HG03039 (cell line): ENCODE measurements around the gene EXOSC1.
"Not testable (repeated sequence)": the region's sequence is repeated elsewhere in the genome, so short reads cannot be mapped to it uniquely, and the experiment has no call there.

Source experiments
- ATAC-seq: cut with Tn5 transposase; IDR thresholded peaks from one replicate; pipeline ENCODE4 v1.9.1; 2021; ENCODE audit warnings: mild to moderate bottlenecking, moderate library complexity; ENCODE audit not compliant: unreplicated experiment

Gene EXOSC1

DNA sequence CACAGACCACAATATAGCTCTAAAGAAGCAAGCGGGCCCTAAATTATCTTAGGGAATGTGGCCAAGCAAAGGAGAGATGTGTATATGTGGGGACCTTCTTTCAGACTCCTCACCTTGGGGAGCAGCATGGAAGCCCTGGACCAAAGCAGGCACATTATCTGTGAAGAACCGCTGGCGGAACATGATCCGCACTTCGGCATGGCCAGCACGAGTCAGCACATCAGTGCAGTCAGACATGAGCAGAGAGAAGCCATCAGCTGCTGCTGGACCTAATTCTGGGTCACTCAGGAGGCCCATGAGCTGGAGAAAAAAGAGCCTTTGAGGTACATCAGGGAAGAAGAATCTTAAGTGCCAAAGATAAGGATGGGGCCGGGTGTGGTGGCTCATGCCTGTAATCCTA is 14.1 kb upstream of the EXOSC1 start:
- no peak for ATAC-seq

DNA sequence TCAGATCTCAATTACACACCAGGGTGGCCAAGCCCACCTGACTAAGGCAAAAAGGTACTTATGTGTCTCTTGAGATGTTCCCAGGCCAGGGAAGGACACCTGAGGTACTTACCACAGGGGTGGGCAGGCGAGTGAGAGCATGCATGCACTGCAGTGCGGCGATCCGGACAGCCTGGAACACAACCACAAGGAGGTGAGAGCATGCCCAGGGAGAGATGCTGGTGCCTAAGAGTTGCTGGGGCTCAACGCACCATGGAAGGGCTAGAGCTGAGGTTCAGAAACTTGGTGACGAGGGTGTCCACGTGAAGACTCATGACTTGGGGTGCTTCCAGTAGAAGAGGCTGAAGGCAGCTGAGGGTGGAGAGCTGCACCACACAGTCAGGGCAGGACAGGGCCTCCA is 13.3 kb upstream of the EXOSC1 start:
- no peak for ATAC-seq

- no peak for ATAC-seq
These were observed 10.9 kb upstream of the EXOSC1 start for GRCh38 chr10:97456686-97457065.

DNA sequence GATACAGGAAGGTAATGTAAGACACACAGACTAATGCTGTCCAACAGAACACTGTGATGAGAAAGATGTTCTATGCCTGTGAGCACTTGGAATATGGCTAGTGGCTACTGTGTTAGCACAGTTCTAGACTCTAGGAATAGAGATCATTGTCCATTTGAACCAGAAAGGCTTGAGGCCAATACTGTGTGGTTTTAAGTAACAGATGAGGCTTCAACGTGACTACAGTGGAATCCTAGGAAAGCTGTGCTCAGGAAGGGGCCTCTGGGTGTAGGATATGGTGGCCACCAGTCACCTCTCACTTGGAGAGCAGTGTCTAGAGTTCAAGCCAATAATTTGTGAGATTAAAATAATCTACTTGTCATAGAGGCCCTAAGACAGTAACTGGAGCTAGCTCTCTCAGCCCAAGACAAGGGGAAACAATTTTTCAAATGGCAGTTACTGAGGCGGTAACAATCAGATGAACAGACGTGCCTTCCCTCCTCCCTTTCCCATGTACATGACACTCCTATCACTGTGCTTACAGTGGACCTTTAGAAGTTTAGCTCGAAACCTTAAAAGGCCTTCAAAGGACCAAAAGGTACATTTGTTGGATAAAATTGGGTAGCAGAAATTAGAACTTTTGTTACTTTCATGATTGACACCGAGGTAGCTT is 10.4 kb upstream of the EXOSC1 start:
- no peak for ATAC-seq

- ATAC-seq = no peak
These were observed 8.7 kb upstream of the EXOSC1 start for GRCh38 chr10:97454330-97455036.

DNA sequence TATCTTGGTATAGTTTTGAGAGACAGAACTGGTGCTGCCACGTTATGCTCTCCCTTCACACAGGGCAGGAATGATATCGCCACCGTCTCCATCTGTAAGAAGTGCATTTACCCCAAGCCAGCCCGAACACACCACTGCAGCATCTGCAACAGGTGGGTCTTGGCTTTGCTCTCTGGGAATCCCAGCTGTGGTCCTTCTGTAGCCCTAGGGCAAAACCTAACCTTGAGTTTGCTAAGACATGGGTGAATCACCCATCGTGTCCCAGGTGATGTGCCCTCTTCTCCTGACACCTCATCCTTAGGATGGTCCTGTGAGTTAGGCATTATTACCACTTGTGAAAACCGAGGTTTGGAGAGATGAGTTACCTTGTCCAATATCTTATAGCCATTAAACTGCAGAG is 6.5 kb upstream of the EXOSC1 start:
- ATAC-seq = no peak

- no peak for ATAC-seq
These were observed 5.8 kb upstream of the EXOSC1 start for GRCh38 chr10:97451605-97452004.

DNA sequence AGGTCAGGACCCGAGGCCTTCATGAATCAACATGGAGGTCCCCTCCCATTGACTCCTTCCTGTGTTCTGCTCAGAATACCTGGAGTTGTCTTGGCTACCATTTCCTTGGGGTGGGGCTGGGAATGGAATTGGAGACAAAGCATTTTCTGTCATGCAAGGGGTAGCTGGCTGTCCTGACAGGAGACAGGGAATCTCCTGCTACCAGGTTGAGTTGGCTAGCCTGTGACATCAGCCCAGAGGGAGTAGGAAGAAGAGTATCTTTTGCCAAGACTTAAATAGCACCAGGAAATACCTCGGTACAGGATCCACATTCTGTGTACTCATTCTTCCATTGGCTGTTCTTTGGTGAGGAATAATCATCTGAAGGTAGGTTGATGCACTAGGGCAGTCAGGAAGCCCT is 5.0 kb upstream of the EXOSC1 start:
- ATAC-seq = no peak

- no peak for ATAC-seq
These were observed 467 bp downstream of the EXOSC1 start for GRCh38 chr10:97445357-97445721.

DNA sequence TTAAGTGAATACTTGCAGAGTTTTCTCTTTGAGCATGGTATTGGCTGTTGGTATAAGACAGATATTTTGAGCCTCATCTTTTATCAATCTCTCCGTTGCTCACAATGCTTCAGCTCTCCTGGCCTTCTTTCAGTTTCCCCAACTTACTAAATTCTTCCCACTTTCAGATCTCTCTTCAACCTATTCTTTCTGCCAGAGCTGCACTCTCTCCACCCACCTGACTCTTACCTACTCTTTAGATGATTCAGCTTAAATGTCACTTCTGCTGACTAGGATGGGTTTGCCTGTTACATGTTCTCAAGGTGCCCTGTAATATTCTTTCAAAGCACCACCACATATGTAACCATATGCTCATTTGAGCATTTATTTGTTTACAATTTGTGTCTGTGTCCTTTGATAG is 1.6 kb downstream of the EXOSC1 start:
- ATAC-seq = no peak

- ATAC-seq = no peak
These were observed 3.5 kb downstream of the EXOSC1 start for GRCh38 chr10:97442277-97442676.

GRCh38 chr10:97435211-97435610 is 10.6 kb downstream of the EXOSC1 start:
- no peak for ATAC-seq

GRCh38 chr10:97434557-97434956 is 11.2 kb downstream of the EXOSC1 start:
- no peak for ATAC-seq

DNA sequence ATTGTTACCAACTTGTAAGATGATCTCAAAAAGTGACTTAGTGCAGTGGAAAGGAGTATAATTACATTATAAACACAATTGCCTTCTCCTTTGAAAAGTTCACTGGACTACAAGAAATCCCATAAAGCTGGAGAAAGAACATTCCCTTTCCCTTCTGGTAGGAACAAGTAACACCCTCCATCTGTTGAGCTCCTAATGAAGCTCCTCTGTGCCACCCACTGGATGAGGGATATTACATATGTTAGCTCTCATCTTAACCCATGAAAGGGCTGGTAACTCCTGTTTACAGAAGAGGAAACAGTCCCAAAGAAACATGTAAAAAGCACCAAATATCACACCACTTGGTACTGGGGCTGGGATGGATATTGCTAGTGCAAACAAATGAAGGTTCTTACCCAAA is 11.8 kb downstream of the EXOSC1 start:
- ATAC-seq = no peak

DNA sequence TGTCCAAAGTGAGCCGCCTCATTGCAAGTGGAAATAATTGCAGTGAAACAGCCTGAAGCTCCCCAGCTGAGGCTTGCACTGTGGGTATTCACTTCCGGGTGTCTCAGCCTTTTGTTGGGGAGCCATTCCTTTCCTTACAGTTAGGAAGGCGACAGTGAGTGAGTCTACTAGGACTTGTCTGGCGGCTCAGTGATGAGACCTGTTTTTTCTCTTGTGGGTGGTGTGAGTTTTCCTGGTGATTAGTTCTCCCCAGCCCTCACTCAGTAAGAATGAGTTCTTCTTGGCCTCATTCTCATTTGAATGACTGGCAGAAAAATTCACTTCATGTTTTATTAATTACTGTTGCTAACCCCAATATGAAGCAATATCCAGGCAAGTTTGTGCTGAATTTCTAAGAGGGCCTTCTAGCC is 17.2 kb downstream of the EXOSC1 start:
- no peak for ATAC-seq

DNA sequence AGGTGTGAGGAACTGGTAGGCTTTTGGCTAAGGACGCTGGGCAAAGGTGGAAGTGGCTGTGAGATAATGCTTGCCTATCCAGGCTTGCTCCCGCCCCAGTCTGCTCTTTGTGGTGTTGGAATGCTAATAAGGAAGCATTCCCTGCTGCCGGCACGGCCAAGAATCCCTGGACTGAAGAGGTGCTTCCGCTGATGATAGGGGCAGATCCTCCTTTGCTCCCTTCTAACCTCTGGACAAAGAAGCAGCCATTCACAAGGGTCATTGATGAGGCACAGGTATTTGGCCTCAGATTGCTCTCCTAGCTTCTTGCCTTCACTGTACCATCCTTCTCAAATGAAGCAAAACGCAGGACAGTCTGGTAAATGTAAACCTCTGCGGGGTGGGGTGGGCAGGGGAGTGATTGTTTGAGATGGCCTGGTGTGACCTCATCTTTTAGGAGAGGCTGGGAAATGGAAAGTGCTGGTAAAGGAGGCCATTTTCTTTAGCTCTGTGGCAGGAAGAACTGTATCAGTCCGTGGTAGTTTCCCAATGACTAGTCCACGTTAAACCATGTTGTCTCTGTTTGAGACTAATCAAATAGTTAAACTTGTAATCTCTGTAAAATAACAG is 18.1 kb downstream of the EXOSC1 start:
- ATAC-seq = no peak

DNA sequence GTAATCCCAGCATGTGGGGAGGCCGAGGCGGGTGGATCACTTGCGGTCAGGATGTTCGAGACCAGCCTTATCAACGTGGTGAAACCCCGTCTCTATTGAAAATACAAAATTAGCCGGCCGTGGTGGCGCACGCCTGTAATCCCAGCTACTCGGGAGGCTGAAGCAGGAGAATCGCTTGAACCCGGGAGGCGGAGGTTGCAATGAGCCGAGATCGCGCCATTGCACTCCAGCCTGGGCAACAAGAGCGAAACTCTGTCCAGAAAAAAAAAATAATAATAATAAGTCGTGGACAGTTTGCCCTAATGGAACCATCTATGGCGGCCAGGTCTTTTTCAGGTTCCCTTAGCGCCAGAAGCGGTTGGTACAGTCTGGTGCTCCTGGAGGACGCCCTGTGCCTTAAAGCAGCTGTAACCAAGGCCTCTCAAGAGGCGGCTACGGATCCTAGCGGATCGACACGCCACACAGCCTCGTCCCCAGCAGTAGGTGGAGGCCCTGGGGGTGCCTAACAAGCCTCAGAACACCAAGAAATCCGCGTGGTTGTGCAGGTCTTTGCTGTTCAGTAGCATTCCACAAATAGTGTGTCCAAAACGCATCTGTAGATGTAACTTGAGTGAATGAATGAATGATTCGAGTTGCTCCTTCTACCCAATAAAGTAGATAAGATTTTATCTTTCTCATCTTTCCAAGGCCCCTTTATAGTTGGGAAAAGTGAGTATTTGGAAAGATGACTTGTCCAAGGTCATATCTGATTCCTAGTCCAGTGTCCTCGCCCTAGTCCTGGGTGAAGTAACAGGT is 18.8 kb downstream of the EXOSC1 start:
- no peak for ATAC-seq

- peak; percentile 78 for ATAC-seq
These were observed 19.6 kb downstream of the EXOSC1 start, which contains the start of gene PGAM1 for GRCh38 chr10:97425964-97426775. PGAM1 (plus strand) TSS chr10:97426191; CDS start chr10:97426308, 117 bp downstream.

GRCh38 chr10:97423757-97424098 is 22.1 kb downstream of the EXOSC1 start:
- not testable (repeated sequence) for ATAC-seq

DNA sequence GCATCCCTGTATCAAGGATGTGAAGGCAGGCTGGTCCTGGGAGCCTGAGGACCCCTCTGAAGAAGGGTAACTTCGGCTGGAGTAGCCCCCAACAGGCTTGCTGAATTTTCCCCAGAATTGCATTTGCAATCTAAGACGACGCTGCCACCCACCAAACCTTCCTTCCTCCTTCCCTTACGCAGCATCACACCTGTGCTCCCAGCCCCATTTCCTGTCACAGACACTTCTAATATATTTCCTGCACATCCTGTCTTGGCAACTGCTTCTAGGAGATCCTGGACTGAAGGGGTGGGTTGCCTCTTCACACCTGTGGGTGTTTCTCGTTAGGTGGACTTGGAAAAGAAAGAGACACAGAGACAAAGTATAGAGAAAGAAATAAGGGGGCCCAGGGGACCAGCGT is 29.2 kb downstream of the EXOSC1 start:
- ATAC-seq = no peak

- no peak for ATAC-seq
These were observed 32.9 kb downstream of the EXOSC1 start for GRCh38 chr10:97412891-97413304.
